Sigmoid colon (tissue), 4 donors: Measurements from ENCODE around the gene TSACC.

Source experiments
- EP300 ChIP-seq, 4 donors: sonication (generic); formaldehyde crosslinking; IDR thresholded peaks; one replicate each; pipeline ENCODE4 v1.6.1; 2017; ENCODE audit warnings: antibody characterized with exemption in 4 of 4
- POLR2AphosphoS5 ChIP-seq, 4 donors: sonication (generic); formaldehyde crosslinking; IDR thresholded peaks; one replicate each; pipeline ENCODE4 v1.6.1; 2017; ENCODE audit warnings: antibody characterized with exemption in 4 of 4
- TF ChIP-seq, protein P1 (sequence below), 4 experiments: fragments of 450-650 bp in 3 of 4; fragments of 200-600 bp in 1 of 4; IDR thresholded peaks; one replicate each; pipeline ENCODE4 v1.5.1; 2016 to 2019; ENCODE audit warnings: antibody characterized with exemption in 4 of 4, mild to moderate bottlenecking in 3 of 4, moderate library complexity in 2 of 4

DNA sequence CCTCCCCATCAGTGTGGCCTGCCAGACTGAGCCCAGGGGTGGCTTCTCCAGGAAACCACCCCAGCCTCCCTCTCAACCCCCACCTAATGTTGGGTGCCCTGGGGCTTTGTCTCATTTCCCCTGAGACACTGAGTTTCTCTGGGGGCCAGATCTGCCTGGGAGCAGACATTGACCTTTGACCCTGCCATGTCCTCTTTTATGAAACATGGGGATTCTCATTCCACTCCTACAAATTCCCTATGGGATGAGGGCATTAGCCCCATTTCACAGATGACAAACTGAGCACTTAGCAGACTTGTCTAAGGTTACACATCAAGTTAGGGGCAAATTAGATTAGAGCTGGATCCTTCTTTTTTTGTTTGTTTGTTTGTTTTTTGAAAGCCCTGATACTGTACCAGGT, 54.8 kb downstream of the TSACC start:
- TF ChIP-seq, protein P1, sequence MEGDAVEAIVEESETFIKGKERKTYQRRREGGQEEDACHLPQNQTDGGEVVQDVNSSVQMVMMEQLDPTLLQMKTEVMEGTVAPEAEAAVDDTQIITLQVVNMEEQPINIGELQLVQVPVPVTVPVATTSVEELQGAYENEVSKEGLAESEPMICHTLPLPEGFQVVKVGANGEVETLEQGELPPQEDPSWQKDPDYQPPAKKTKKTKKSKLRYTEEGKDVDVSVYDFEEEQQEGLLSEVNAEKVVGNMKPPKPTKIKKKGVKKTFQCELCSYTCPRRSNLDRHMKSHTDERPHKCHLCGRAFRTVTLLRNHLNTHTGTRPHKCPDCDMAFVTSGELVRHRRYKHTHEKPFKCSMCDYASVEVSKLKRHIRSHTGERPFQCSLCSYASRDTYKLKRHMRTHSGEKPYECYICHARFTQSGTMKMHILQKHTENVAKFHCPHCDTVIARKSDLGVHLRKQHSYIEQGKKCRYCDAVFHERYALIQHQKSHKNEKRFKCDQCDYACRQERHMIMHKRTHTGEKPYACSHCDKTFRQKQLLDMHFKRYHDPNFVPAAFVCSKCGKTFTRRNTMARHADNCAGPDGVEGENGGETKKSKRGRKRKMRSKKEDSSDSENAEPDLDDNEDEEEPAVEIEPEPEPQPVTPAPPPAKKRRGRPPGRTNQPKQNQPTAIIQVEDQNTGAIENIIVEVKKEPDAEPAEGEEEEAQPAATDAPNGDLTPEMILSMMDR (IDR thresholded peaks at IDR 0.05): no peak
- TF ChIP-seq EP300 (IDR thresholded peaks at IDR 0.05) (no peak), POLR2AphosphoS5 (IDR thresholded peaks at IDR 0.05) (no peak)
